ENCODE results near the gene HSBP1L1.
A peak's percentile ranks its signal among the peaks of the same experiment; 100 is the strongest.
"Not testable (repeated sequence)": the region's sequence is repeated elsewhere in the genome, so short reads cannot be mapped to it uniquely, and the experiment has no call there.

The HSBP1L1 gene

GRCh38 chr18:79955302-79956075 is 9.0 kb upstream of the HSBP1L1 start:
- Histone ChIP-seq H3K36me3 (ENCODE audit: insufficient read depth, low read length) (no peaks in the 10 kb centered on the region), H3K9me3 (ENCODE audit: control insufficient read depth, insufficient read depth, low read length) (no peaks in the 10 kb centered on the region), H3K9ac (ENCODE audit: low read depth, low read length) (no peak overlapping the region), H3K4me1 (ENCODE audit: insufficient read depth, low read length) (peaks cover 19% of the 10 kb centered on the region)

GRCh38 chr18:79956276-79956675 is 8.2 kb upstream of the HSBP1L1 start:
- Histone ChIP-seq H3K4me1 (ENCODE audit: insufficient read depth, low read length) (peaks cover 22% of the 10 kb centered on the region), H3K9me3 (ENCODE audit: control insufficient read depth, insufficient read depth, low read length) (no peaks in the 10 kb centered on the region), H3K36me3 (ENCODE audit: insufficient read depth, low read length) (no peaks in the 10 kb centered on the region), H3K9ac (ENCODE audit: low read depth, low read length) (no peak overlapping the region)

- no peaks in the 10 kb centered on the region for H3K9me3 ChIP-seq (ENCODE audit: control insufficient read depth, insufficient read depth, low read length)
- peaks cover 28% of the 10 kb centered on the region for H3K4me1 ChIP-seq (ENCODE audit: insufficient read depth, low read length)
Measured at GRCh38 chr18:79958981-79959380, 5.5 kb upstream of the HSBP1L1 start.

GRCh38 chr18:79960161-79960801 is 4.2 kb upstream of the HSBP1L1 start:
- Histone ChIP-seq H3K9ac (ENCODE audit: low read depth, low read length) (peak overlapping the region; percentile 9; the same call in 1 of the 2 replicates), H3K4me1 (ENCODE audit: insufficient read depth, low read length) (peaks cover 26% of the 10 kb centered on the region)
- not testable (repeated sequence) for H3K9me3 ChIP-seq (ENCODE audit: control insufficient read depth, insufficient read depth, low read length); H3K36me3 ChIP-seq (ENCODE audit: insufficient read depth, low read length)

More at GRCh38 chr18:79958981-79959380, 5.5 kb upstream of the HSBP1L1 start:
- Histone ChIP-seq H3K9ac (ENCODE audit: low read depth, low read length) (no peak overlapping the region), H3K36me3 (ENCODE audit: insufficient read depth, low read length) (no peaks in the 10 kb centered on the region)

- Histone ChIP-seq H3K9ac (ENCODE audit: low read depth, low read length) (no peak overlapping the region), H3K4me1 (ENCODE audit: insufficient read depth, low read length) (peaks cover 27% of the 10 kb centered on the region), H3K36me3 (ENCODE audit: insufficient read depth, low read length) (no peaks in the 10 kb centered on the region), H3K9me3 (ENCODE audit: control insufficient read depth, insufficient read depth, low read length) (no peaks in the 10 kb centered on the region)
Measured at GRCh38 chr18:79960921-79961526, 3.4 kb upstream of the HSBP1L1 start.

GRCh38 chr18:79961527-79962291 is 2.7 kb upstream of the HSBP1L1 start:
- no peak overlapping the region; the same call in 1 of the 2 replicates for H3K9ac ChIP-seq (ENCODE audit: low read depth, low read length)

GRCh38 chr18:79962311-79962710 is 2.1 kb upstream of the HSBP1L1 start:
- peaks cover 27% of the 10 kb centered on the region for H3K4me1 ChIP-seq (ENCODE audit: insufficient read depth, low read length)
- H3K9me3 ChIP-seq (ENCODE audit: control insufficient read depth, insufficient read depth, low read length) = no peaks in the 10 kb centered on the region
- H3K36me3 ChIP-seq (ENCODE audit: insufficient read depth, low read length) = no peaks in the 10 kb centered on the region
- no peak overlapping the region for H3K9ac ChIP-seq (ENCODE audit: low read depth, low read length)

More at GRCh38 chr18:79961527-79962291, 2.7 kb upstream of the HSBP1L1 start:
- Histone ChIP-seq H3K4me1 (ENCODE audit: insufficient read depth, low read length) (peaks cover 27% of the 10 kb centered on the region), H3K36me3 (ENCODE audit: insufficient read depth, low read length) (no peaks in the 10 kb centered on the region), H3K9me3 (ENCODE audit: control insufficient read depth, insufficient read depth, low read length) (no peaks in the 10 kb centered on the region)

- Histone ChIP-seq H3K36me3 (ENCODE audit: insufficient read depth, low read length) (no peaks in the 10 kb centered on the region), H3K4me1 (ENCODE audit: insufficient read depth, low read length) (peaks cover 27% of the 10 kb centered on the region), H3K9ac (ENCODE audit: low read depth, low read length) (no peak overlapping the region), H3K9me3 (ENCODE audit: control insufficient read depth, insufficient read depth, low read length) (no peaks in the 10 kb centered on the region)
Measured at GRCh38 chr18:79962835-79963657, 1.4 kb upstream of the HSBP1L1 start.

- H3K9ac ChIP-seq (ENCODE audit: low read depth, low read length) = peak overlapping the region; percentile 44
- H3K4me1 ChIP-seq (ENCODE audit: insufficient read depth, low read length) = peaks cover 21% of the 10 kb centered on the region
- H3K9me3 ChIP-seq (ENCODE audit: control insufficient read depth, insufficient read depth, low read length) = no peaks in the 10 kb centered on the region
- no peaks in the 10 kb centered on the region for H3K36me3 ChIP-seq (ENCODE audit: insufficient read depth, low read length)
Measured at GRCh38 chr18:79963658-79964329, 649 bp upstream of the HSBP1L1 start.

GRCh38 chr18:79965119-79965902 is 868 bp downstream of the HSBP1L1 start:
- Histone ChIP-seq H3K9ac (ENCODE audit: low read depth, low read length) (peak overlapping the region; percentile 44; the same call in 1 of the 2 replicates), H3K36me3 (ENCODE audit: insufficient read depth, low read length) (no peaks in the 10 kb centered on the region), H3K9me3 (ENCODE audit: control insufficient read depth, insufficient read depth, low read length) (no peaks in the 10 kb centered on the region), H3K4me1 (ENCODE audit: insufficient read depth, low read length) (peaks cover 13% of the 10 kb centered on the region)

- Histone ChIP-seq H3K4me1 (ENCODE audit: insufficient read depth, low read length) (no peaks in the 10 kb centered on the region), H3K36me3 (ENCODE audit: insufficient read depth, low read length) (peaks cover 8% of the 10 kb centered on the region; the same call in 1 of the 2 replicates), H3K9me3 (ENCODE audit: control insufficient read depth, insufficient read depth, low read length) (no peaks in the 10 kb centered on the region), H3K9ac (ENCODE audit: low read depth, low read length) (no peak overlapping the region)
Measured at GRCh38 chr18:79970419-79971133, 6.1 kb downstream of the HSBP1L1 start.
